ENCODE results near the gene BICDL1. TPM values are rescaled to one million over a fixed set of nuclear protein-coding genes. Genes with fewer than 3 reads are reported as not detected.
"Not testable (repeated sequence)": the region's sequence is repeated elsewhere in the genome, so short reads cannot be mapped to it uniquely, and the experiment has no call there.

Gene BICDL1
- total RNA-seq, 2 experiments from 2014 or later, result 98.5 to 100 TPM

DNA sequence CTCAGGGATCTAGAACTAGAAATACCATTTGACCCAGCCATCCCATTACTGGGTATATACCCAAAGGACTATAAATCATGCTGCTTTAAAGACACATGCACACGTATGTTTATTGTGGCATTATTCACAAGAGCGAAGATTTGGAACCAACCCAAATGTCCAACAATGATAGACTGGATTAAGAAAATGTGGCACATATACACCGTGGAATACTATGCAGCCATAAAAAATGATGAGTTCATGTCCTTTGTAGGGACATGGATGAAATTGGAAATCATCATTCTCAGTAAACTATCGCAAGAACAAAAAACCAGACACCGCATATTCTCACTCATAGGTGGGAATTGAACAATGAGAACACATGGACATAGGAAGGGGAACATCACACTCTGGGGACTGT lies 56.3 kb downstream of the BICDL1 start:
- POLR2A ChIA-PET; DNase-seq; H3K4me3 Mint-ChIP-seq; H3K27ac Mint-ChIP-seq; H3K27me3 Mint-ChIP-seq; ATAC-seq (ENCODE audit: low read depth); H3K9me3 Mint-ChIP-seq: not testable (repeated sequence)
- peaks cover 18% of the 10 kb centered on the region for H3K36me3 Mint-ChIP-seq
- H3K4me1 Mint-ChIP-seq, result peaks cover 13% of the 10 kb centered on the region

DNA sequence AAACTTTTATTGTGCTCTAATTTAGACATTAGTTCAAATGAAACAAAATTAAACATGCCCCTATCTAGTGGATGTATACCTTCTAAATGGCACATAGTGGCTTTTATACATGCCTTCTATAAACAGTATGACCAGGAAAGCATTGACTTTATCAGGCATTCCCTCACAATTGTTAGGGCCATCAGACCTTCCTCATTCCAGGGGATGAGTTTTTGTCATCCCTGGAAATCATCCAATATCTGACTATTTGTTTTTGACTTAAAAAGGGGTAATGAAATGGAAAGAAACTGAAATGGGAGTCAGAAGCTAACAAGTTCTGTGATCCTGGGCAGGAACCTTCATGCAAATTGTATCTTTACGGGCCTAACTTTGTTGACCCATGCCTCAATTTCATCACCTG lies 58.0 kb downstream of the BICDL1 start:
- peaks cover 7% of the 10 kb centered on the region for H3K4me1 Mint-ChIP-seq
- no peak overlapping the region for H3K27ac Mint-ChIP-seq
- H3K4me3 Mint-ChIP-seq, result no peak overlapping the region
- DNase-seq, result no peak
- POLR2A ChIA-PET, result no interaction called here
- no peak for ATAC-seq (ENCODE audit: low read depth)
- H3K27me3 Mint-ChIP-seq, result no peaks in the 10 kb centered on the region
- H3K36me3 Mint-ChIP-seq, result peaks cover 16% of the 10 kb centered on the region
- no peaks in the 10 kb centered on the region for H3K9me3 Mint-ChIP-seq

DNA sequence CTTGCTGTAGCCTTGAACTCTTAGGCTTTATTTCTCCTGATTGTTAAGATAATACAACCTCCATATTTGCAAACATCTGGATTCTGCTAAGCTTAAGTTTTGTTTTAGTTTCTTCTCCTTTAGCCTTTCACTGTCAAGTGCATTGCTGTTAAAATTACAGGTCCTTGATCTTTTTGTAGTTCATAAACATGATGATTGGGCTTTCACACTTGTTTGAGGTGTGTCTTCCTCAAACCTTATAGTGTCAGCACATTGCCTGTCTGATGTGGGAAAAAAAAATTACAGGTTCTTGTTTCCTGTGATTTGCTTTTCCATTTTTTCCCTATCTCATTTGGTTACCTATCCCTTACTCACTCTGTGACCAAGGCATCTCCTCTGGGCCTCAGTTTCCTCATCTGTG lies 59.2 kb downstream of the BICDL1 start:
- POLR2A ChIA-PET, result interaction anchor here (0.7 kb wide), 2 partner anchors 9 to 41 kb away, joined by 3 to 4 read pairs; no protein-coding TSS in a partner anchor
- no peaks in the 10 kb centered on the region for H3K27me3 Mint-ChIP-seq
- peaks cover 10% of the 10 kb centered on the region for H3K4me1 Mint-ChIP-seq
- H3K9me3 Mint-ChIP-seq, result peaks cover 2% of the 10 kb centered on the region
- no peak overlapping the region for H3K4me3 Mint-ChIP-seq
- ATAC-seq (ENCODE audit: low read depth), result no peak
- DNase-seq, result no peak
- peaks cover 23% of the 10 kb centered on the region for H3K36me3 Mint-ChIP-seq
- H3K27ac Mint-ChIP-seq, result no peak overlapping the region

DNA sequence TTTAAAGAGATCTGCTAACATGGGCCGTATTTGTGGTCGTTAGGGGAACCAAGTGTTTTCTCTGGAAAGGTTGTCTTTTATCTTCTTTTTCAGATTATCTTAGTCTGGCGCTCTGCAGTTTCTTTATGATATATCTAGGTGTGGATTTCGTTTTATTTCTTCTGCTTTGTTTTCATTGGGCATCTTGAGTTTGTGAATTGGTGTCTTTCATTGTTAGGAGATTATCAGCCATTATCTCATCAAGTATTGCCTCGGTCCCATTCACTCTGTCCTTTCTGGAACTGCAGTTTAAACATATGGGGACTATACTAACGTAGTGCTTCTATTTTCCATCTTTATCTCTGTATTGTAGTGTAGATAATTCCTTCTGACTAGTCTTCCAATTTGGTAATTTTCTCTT lies 60.4 kb downstream of the BICDL1 start:
- H3K4me1 Mint-ChIP-seq, result peaks cover 10% of the 10 kb centered on the region
- ATAC-seq (ENCODE audit: low read depth), result no peak
- no peak overlapping the region for H3K27ac Mint-ChIP-seq
- no peak for DNase-seq
- H3K9me3 Mint-ChIP-seq, result peaks cover 2% of the 10 kb centered on the region
- H3K36me3 Mint-ChIP-seq, result peaks cover 19% of the 10 kb centered on the region
- H3K4me3 Mint-ChIP-seq, result no peak overlapping the region
- POLR2A ChIA-PET, result no interaction called here
- no peaks in the 10 kb centered on the region for H3K27me3 Mint-ChIP-seq

DNA sequence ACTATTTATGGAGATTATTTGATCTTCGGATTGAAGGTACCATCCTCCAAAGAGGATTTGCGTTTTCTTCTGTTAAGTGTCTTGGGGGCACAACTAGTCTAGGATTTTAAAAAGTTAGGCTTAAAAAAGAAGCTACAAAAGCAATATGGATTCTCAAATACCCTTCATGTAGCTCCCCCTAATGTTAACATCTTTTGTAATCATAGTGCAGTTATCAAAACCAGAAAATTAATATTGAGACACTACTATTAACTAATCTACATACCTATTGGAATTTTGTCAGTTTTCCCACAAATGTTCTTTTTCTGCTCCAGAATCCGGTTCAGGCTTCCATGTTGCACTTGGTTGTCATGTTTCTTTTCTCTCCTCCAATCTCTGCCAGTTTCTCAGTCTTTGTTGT lies 62.5 kb downstream of the BICDL1 start:
- H3K36me3 Mint-ChIP-seq, result peaks cover 16% of the 10 kb centered on the region
- peaks cover 2% of the 10 kb centered on the region for H3K9me3 Mint-ChIP-seq
- ATAC-seq (ENCODE audit: low read depth) (no peak), DNase-seq (no peak)
- peaks cover 10% of the 10 kb centered on the region for H3K4me1 Mint-ChIP-seq
- no peaks in the 10 kb centered on the region for H3K27me3 Mint-ChIP-seq
- POLR2A ChIA-PET, result interaction anchor here (0.5 kb wide), 1 partner anchor 44 kb away, joined by 3 read pairs; no protein-coding TSS in a partner anchor
- no peak overlapping the region for H3K27ac Mint-ChIP-seq
- no peak overlapping the region for H3K4me3 Mint-ChIP-seq

DNA sequence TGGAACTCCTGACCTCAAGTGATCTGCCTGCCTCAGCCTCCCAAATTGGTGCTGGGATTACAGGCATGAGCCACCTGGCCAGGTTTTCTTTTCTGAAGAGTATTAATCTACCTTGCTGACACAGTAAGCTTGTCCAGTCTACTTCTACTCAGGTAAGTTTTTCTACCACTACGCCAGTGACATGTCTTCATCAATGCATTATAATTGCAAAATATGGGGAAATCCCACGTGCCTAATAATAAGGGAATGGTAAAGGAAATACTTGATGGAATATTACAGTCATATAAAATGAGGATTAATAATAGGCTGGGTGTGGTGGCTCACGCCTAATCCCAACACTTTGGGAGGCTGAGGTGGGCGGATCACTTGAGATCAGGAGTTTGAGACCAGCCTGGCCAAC lies 65.3 kb downstream of the BICDL1 start:
- H3K36me3 Mint-ChIP-seq, result peaks cover 14% of the 10 kb centered on the region
- H3K27ac Mint-ChIP-seq, result no peak overlapping the region
- no peaks in the 10 kb centered on the region for H3K27me3 Mint-ChIP-seq
- peaks cover 2% of the 10 kb centered on the region for H3K9me3 Mint-ChIP-seq
- no peak for ATAC-seq (ENCODE audit: low read depth)
- no peak overlapping the region for H3K4me3 Mint-ChIP-seq
- POLR2A ChIA-PET, result no interaction called here
- no peak for DNase-seq
- H3K4me1 Mint-ChIP-seq, result peaks cover 3% of the 10 kb centered on the region

DNA sequence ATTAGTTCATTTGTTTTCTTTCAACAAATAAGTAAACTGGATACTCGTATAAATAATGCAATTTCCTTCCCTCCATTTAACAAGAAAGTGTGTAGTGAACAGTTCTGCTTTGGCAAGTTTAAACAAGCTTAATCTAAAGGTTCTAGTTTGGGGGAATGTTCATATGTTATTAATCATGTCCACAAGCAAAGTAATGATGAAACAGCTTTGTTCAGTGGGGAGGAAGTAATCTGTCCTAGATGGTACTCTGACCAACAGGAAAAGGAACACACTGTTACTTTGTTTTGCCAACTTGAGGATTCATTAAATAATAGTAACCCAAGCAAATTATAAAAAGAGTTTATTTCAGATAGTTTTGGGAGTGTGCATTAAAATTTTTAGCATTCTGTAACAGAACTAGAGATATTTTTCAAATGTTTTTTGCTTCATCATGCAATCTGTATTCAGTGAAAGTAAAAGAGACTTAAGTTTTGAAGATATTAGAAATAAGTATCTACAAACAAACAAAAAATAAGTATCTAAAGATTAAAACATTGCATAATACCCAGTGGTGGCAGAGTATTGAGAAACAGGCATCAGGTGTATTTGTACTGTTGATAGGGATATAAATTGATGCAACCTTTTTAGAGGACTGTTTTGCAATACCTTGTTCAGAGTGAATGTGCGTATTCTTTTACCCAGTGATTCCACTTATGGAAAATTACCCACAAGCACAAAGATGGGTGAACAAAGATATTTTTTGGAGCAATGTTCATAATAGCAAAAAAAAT lies 66.4 kb downstream of the BICDL1 start:
- peaks cover 14% of the 10 kb centered on the region for H3K36me3 Mint-ChIP-seq
- H3K27ac Mint-ChIP-seq, result no peak overlapping the region
- H3K9me3 Mint-ChIP-seq, result peaks cover 2% of the 10 kb centered on the region
- no peak for ATAC-seq (ENCODE audit: low read depth)
- POLR2A ChIA-PET, result no interaction called here
- H3K4me1 Mint-ChIP-seq, result peaks cover 3% of the 10 kb centered on the region
- H3K27me3 Mint-ChIP-seq, result no peaks in the 10 kb centered on the region
- no peak overlapping the region for H3K4me3 Mint-ChIP-seq
- no peak for DNase-seq

DNA sequence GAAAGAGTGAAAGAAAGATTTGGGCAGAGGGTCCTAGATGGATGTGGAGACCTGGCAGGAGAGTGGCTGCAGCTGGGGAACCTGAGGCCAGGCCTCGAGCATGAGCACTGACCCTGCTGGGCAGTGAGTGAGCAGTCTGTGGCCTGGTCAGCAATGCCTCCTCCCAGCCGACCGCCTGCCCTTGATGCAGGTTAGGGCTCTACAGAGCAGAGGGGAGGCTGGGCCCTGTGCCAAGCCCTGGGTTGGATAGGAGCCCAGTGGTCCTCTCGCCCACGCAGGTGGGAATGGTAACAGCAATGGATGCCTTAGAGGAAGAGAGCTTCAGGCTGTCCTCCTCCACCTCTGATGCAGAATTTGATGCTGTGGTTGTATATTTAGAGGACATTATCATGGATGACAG lies 67.7 kb downstream of the BICDL1 start:
- H3K27ac Mint-ChIP-seq, result no peak overlapping the region
- no peak overlapping the region for H3K4me3 Mint-ChIP-seq
- POLR2A ChIA-PET, result no interaction called here
- peaks cover 2% of the 10 kb centered on the region for H3K9me3 Mint-ChIP-seq
- H3K27me3 Mint-ChIP-seq, result no peaks in the 10 kb centered on the region
- DNase-seq (no peak), ATAC-seq (ENCODE audit: low read depth) (no peak)
- H3K36me3 Mint-ChIP-seq, result peaks cover 12% of the 10 kb centered on the region
- peaks cover 3% of the 10 kb centered on the region for H3K4me1 Mint-ChIP-seq

DNA sequence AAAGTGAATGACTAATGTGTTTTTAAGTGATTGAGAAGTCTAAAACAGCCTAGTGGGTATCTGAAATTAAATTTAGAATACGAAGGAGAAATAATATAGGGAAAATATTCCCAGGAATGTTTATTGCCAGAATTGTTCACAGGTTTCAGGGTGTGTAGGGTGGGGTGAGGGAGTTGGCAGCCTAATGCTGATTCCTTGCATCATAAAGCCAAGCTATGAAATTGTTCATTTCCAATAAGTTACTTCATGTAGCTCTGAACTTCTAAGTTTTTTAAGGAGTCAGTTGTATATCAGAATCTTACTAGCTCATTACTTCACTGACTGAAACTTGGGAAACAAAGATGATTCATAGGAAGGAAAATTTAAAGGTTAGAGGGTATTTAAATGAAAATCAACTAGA lies 71.2 kb downstream of the BICDL1 start:
- Mint-ChIP-seq H3K4me1 (peaks cover 2% of the 10 kb centered on the region), H3K9me3 (no peaks in the 10 kb centered on the region), H3K27me3 (no peaks in the 10 kb centered on the region), H3K27ac (no peak overlapping the region), H3K4me3 (no peak overlapping the region), H3K36me3 (peaks cover 7% of the 10 kb centered on the region)
- ATAC-seq (ENCODE audit: low read depth), result no peak
- POLR2A ChIA-PET, result no interaction called here
- DNase-seq, result no peak

DNA sequence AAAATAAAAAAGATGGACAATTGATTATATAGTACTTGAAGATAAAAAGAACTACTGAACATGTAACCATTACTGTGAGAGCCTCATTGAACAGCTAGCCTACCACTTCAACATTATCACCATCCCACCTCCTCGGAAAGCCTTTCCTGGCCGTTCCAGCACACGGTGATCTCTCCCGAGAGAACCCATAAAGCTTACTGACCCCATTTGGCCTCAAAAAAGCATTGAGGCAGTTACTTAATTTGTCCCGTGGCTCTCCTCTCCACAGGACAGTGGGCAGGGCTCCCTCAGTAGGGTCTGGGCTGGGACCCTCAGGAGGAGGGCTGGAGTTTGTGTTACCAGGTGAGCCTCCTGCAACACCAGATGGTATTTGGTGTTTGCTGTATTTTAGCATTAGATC lies 71.7 kb downstream of the BICDL1 start:
- ATAC-seq (ENCODE audit: low read depth) (no peak), DNase-seq (no peak)
- Mint-ChIP-seq H3K36me3 (peaks cover 10% of the 10 kb centered on the region), H3K4me3 (no peak overlapping the region), H3K4me1 (peaks cover 2% of the 10 kb centered on the region), H3K9me3 (no peaks in the 10 kb centered on the region), H3K27ac (no peak overlapping the region), H3K27me3 (no peaks in the 10 kb centered on the region)
- POLR2A ChIA-PET, result no interaction called here

DNA sequence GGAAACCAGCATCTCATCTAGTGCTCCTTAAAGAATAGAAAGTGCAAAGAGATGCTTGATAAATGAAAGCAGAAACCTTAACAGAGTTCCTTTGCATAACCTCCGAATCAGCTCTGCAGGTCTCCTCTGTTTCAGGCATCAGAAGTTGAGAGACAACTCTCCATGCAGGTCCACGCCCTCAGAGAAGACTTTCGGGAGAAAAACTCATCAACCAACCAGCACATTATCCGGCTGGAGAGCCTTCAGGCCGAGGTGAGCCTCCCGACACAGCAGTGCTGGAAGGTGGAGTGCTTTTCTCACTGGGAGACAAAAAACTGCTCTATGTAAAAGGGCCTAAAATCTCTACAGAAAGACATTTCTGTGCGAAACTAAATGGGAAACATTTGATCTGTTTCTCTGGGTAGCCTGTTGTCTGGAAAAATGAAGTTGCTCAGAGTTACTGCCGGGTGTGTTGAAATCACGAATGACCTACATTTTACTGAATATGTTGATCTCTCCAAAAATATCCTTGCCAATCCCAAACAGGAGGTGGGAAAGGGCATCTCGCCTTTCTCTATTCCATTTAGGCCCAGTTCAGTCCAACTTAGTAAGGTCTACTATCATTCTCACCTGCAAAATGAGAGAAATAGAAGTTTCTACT lies 72.7 kb downstream of the BICDL1 start:
- DNase-seq (no peak), ATAC-seq (ENCODE audit: low read depth) (no peak)
- Mint-ChIP-seq H3K4me3 (no peak overlapping the region), H3K27me3 (no peaks in the 10 kb centered on the region), H3K27ac (no peak overlapping the region), H3K36me3 (peaks cover 11% of the 10 kb centered on the region), H3K9me3 (no peaks in the 10 kb centered on the region), H3K4me1 (peaks cover 2% of the 10 kb centered on the region)
- POLR2A ChIA-PET, result no interaction called here

DNA sequence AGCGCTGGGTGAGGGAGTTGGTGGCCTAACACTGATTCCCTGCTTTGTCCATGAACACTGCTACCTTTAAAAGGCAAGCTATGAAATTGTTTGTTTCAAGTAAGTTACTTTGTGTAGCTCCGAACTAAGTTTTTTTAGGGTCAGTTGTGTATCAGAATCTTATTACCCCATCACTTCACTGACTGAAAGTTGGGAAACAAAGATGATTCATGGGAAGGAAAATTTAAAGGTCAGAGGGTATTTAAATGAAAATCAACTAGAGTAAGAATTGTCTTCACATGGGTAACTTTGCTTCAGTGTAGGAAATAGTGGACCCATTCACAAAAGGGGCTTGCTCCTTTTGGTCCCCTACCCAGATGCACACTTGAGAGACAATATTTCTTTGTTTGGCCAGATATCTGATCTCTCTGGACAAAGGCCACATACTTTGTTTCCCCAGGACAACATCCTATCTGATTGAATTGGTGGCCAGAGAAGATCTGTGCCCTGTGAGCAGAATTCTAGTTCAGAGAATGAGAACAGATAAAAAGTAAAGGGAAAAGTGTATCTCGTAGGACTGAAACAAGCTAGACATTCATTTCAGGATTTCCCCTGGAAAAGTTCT lies 74.0 kb downstream of the BICDL1 start:
- DNase-seq (no peak), ATAC-seq (ENCODE audit: low read depth) (no peak)
- H3K4me1 Mint-ChIP-seq, result peaks cover 2% of the 10 kb centered on the region
- no peak overlapping the region for H3K27ac Mint-ChIP-seq
- no peak overlapping the region for H3K4me3 Mint-ChIP-seq
- POLR2A ChIA-PET, result no interaction called here
- peaks cover 11% of the 10 kb centered on the region for H3K36me3 Mint-ChIP-seq
- H3K9me3 Mint-ChIP-seq, result no peaks in the 10 kb centered on the region
- H3K27me3 Mint-ChIP-seq, result no peaks in the 10 kb centered on the region

DNA sequence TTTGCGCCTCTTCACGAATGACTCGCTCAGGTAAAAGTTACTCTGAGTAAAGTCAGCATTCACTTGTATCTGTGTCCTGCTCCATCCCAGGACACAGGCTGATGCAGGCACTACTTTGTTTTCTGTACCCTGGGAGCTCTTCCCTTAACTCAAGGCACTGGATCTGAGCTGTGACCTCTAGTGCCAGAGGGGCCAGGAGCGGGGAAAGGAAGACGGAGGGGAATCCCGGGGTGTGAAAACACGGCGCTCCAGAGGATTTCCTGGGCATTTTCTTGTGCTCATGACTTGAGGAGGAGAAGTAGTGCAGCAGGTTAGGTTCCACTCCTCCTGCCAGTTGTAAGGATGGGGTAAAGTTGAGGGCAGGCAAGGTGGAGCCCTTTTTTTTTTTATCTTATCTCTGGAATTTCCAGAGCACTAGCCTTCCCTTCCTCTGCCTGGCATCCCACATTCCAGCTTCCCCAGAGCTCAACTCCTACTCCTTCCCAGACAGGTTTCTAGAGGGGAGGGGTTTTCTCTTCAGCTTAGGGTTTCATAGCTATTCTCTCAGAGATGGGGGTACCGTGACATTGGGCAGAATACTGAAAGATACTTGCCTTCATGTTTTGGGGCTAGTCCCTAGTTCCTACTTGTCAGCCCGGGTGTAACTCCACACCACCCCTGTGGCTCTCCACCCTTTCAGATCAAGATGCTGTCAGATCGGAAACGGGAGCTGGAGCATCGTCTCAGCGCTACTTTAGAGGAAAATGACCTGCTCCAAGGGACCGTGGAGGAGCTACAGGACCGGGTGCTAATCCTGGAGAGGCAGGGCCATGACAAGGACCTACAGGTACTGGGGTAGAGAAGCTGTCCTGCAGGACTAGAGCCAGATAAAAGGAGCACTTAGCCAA lies 75.3 kb downstream of the BICDL1 start:
- ATAC-seq (ENCODE audit: low read depth) (no peak), DNase-seq (no peak)
- Mint-ChIP-seq H3K27ac (no peak overlapping the region), H3K4me1 (peaks cover 2% of the 10 kb centered on the region), H3K27me3 (no peaks in the 10 kb centered on the region), H3K4me3 (no peak overlapping the region), H3K36me3 (peaks cover 11% of the 10 kb centered on the region), H3K9me3 (no peaks in the 10 kb centered on the region)
- POLR2A ChIA-PET, result interaction anchor here (0.6 kb wide), 1 partner anchor 57 kb away, joined by 9 read pairs; no protein-coding TSS in a partner anchor
